Measurements from ENCODE around the gene RANBP9. TPM values are rescaled to one million over a fixed set of nuclear protein-coding genes. Genes with fewer than 3 reads are reported as not detected.

RANBP9 gene
- total and polyA plus RNA-seq, 11 donors, result 9.3 to 43.7 (median 32.3) TPM

- TF ChIP-seq POLR2A (IDR thresholded peaks at IDR 0.05), result no peak
- no peak for TF ChIP-seq CTCF (IDR thresholded peaks at IDR 0.05)
- DNase-seq (no peak), ATAC-seq (no peak)
- H3K27ac ChIP-seq, result peak overlapping the region in 10 of 12 donors; percentile 95 to 100 (median 98)
- H3K36me3 ChIP-seq, result peaks cover 0 to 18% (median 7%) of the 10 kb centered on the region in 9 donors
- peaks cover 0 to 37% (median 15%) of the 10 kb centered on the region in 12 donors for H3K4me1 ChIP-seq
- WGBS, 4 donors, result 93 to 98% (median 98%) methylated on average over 3 of the region's 3 CpGs
- peaks cover 0 to 4% (median 0%) of the 10 kb centered on the region in 12 donors for H3K9me3 ChIP-seq
- intact Hi-C loops (cut with DNase I), result loop anchor here in 5 of 10 donors (5.0 to 10.0 kb wide), 3 partner anchors 36 to 239 kb away; partner anchors contain the start of gene GFOD1 (in 2 of the 5)
- H3K27me3 ChIP-seq, result no peaks in the 10 kb centered on the region
- H3K4me3 ChIP-seq, result no peak overlapping the region
Observed at GRCh38 chr6:13576017-13576416, 135.6 kb downstream of the RANBP9 start.

GRCh38 chr6:13575377-13575775 is 136.3 kb downstream of the RANBP9 start:
- DNase-seq (no peak), ATAC-seq (no peak)
- no peaks in the 10 kb centered on the region for H3K27me3 ChIP-seq
- whole genome bisulfite sequencing, 4 donors, result 29 to 31% (median 30%) methylated on average over 3 of the region's 3 CpGs
- peak; percentile 72 to 91 (median 84) for TF ChIP-seq CTCF (IDR thresholded peaks at IDR 0.05)
- no peak for TF ChIP-seq POLR2A (IDR thresholded peaks at IDR 0.05)
- H3K36me3 ChIP-seq, result peaks cover 0 to 11% (median 7%) of the 10 kb centered on the region in 9 donors
- peak overlapping the region; percentile 93 to 100 (median 98) for H3K27ac ChIP-seq
- H3K9me3 ChIP-seq, result peaks cover 0 to 4% (median 0%) of the 10 kb centered on the region in 12 donors
- intact Hi-C loops (cut with DNase I), result loop anchor here in 7 of 10 donors (2.0 to 10.0 kb wide), 7 partner anchors 37 to 247 kb away; partner anchors contain the start of genes GFOD1 (in 3 of the 7), NOL7 (in 1 of the 7) and TBC1D7 (in 1 of the 7)
- H3K4me1 ChIP-seq, result peaks cover 0 to 37% (median 15%) of the 10 kb centered on the region in 12 donors
- H3K4me3 ChIP-seq, result peak overlapping the region; percentile 30 to 93 (median 85)

GRCh38 chr6:13574571-13575376 is 136.9 kb downstream of the RANBP9 start, which contains the start of gene SIRT5:
Gene SIRT5 (plus strand): TSS chr6:13574601. CDS start chr6:13584111, 9,510 bp downstream.
- peaks cover 0 to 5% (median 2%) of the 10 kb centered on the region in 9 donors for H3K36me3 ChIP-seq
- TF ChIP-seq CTCF (IDR thresholded peaks at IDR 0.05) (no peak), POLR2A (IDR thresholded peaks at IDR 0.05) (peak; percentile 79 to 86)
- peak within 1 kb of the TSS; percentile 93 to 100 (median 98) for H3K27ac ChIP-seq
- intact Hi-C loops (cut with DNase I), result loop anchor here in 8 of 10 donors (1.0 to 10.0 kb wide), 9 partner anchors 38 to 246 kb away; partner anchors contain the start of genes GFOD1 (in 4 of the 8), NOL7 (in 1 of the 8) and TBC1D7 (in 1 of the 8)
- peak within 1 kb of the TSS; percentile 30 to 93 (median 85) for H3K4me3 ChIP-seq
- H3K4me1 ChIP-seq, result peaks cover 0 to 36% (median 15%) of the 10 kb centered on the region in 12 donors
- peaks cover 0 to 4% (median 0%) of the 10 kb centered on the region in 12 donors for H3K9me3 ChIP-seq
- WGBS, 4 donors, result 1 to 3% (median 1%) methylated on average over 27 to 52 of the region's 52 CpGs
- DNase-seq (peak; percentile 81 to 92 (median 89)), ATAC-seq (peak; percentile 73 to 81 (median 74))
- H3K27me3 ChIP-seq, result no peaks in the 10 kb centered on the region
